HG03460 (cell line): Measurements from ENCODE around the gene RAPSN.

ENCODE experiments used
- ATAC-seq: cut with Tn5 transposase; IDR thresholded peaks from one replicate; pipeline ENCODE4 v1.9.1; 2021; ENCODE audit not compliant: unreplicated experiment

Gene RAPSN

GRCh38 chr11:47466701-47467250 lies 17.8 kb upstream of the RAPSN start:
- no peak for ATAC-seq

GRCh38 chr11:47466201-47466600 lies 17.3 kb upstream of the RAPSN start:
- ATAC-seq, result no peak

DNA sequence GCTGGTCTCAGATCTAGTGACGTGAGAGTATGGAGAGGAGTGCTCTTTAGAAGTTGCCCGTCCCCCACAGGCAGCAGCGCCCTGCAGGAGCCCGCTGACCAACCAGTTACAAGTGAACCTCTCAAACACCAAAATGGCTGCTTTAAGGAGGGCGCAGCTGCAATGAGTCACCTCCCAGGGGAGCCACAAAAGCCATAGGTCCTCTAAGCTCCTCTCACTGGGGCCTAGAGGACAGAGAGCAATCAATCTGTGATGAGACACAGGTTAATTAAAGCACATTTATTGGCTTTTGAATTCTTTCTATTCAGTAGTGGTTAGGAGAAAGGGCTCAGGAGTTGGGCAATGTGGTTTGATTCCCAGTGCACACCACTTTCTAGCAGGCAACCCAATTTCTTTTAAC lies 15.5 kb upstream of the RAPSN start:
- ATAC-seq, result no peak

DNA sequence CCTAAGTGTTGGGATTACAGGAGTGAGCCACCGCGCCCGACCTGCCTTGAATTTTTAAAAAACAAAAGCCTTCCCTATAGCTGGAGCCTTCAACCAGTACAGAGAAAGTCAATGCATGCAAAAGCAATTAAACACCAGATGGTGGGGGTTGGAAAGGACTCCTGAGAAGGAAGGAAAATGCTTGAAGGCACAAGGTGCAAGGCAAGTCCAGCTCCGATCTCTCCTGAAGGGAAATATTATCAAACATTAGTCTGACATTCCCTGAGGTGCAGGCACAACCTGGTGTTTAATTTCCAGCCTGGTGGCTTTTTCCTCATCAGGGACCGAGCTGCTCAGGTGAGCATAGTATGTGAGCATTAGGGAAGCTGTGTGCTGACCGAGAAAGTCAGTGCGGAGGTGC lies 12.9 kb upstream of the RAPSN start:
- no peak for ATAC-seq

DNA sequence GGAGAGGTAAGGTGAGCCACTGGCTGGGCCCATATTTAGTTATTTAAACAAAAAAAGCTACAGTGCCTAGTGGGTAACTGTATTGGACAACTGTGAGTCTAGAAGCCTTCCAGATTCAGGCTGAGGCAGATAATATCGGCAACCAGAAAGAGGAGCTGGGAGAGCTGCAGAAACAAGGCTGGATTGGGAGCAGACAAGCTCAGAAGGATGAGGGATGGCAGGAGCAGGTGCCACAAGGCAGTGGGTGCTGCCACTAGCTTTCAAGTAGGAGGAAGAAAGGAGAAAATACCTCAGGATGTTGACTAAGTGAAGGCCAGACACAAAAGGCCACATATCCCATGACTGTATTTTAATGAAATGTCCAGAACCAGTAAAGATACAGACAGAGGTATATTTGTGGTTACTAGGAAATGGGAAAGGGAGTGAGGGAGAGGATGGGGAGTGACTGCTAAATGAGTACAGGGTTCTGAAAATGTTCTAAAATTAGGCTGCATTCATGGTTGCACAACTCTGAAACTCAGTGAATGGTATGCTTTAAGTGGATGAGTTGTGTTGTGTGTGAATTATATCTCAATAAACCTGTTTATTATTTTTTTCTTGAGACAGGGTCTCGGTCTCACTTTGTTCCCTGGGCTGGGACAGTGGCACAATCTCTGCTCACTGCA lies 11.8 kb upstream of the RAPSN start:
- no peak for ATAC-seq

DNA sequence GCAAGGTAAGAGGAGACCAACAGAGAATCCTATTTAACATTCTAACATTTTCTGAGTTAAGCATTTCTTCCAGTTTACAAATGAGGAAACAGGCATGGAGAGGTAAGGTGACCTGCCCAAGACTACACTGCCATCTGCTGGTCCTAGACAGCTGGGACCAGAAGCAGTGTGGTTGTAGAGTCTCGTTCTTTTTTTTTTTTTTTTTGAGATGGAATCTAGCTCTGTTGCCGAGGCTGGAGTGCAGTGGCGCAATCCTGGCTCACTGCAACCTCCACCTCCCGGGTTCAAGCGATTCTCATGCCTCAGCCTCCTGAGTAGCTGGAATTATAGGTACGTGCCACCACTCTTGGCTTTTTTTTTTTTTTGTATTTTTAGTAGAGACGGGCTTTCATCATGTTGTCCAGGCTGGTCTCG lies 5.3 kb upstream of the RAPSN start:
- ATAC-seq, result peak; percentile 67

DNA sequence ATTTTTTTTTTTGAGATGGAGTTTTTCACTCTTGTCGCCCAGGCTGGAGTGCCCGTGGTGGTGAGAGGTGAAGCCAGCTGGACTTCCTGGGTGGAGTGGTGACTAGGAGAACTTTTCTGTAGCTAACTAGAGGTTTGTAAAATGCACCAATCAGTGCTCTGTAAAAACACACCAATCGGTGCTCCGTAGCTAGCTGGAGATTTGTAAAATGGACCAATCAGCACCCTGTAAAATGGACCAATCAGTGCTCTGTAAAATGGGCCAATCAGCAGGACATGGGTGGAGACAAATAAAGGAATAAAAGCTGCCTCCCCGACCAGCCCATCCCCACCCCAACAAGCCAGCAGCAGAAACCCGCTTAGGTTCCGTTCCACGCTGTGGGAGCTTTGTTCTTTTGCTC lies 4.4 kb upstream of the RAPSN start:
- no peak for ATAC-seq

DNA sequence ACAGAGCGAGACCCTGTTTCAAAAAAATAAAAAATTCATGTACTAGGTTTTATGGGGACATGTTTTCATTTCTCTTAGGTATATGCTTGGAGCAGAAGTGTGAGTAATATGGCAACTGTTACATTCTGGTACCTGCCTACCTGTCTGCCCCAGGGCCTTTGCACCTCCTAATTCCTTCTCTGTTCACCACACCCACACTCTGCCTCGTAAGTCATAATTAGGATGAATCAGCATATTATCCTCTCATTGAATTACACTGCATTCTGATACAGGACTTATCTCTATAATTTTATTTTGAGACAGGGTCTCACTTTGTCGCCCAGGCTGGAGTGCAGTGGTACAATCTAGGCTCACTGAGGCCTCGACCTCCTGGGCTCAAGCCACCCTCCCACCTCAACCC lies 3.1 kb upstream of the RAPSN start:
- ATAC-seq, result no peak

- ATAC-seq, result no peak
Observed at GRCh38 chr11:47451436-47451835, 2.5 kb upstream of the RAPSN start.

GRCh38 chr11:47449541-47449940 lies 605 bp upstream of the RAPSN start:
- no peak for ATAC-seq

DNA sequence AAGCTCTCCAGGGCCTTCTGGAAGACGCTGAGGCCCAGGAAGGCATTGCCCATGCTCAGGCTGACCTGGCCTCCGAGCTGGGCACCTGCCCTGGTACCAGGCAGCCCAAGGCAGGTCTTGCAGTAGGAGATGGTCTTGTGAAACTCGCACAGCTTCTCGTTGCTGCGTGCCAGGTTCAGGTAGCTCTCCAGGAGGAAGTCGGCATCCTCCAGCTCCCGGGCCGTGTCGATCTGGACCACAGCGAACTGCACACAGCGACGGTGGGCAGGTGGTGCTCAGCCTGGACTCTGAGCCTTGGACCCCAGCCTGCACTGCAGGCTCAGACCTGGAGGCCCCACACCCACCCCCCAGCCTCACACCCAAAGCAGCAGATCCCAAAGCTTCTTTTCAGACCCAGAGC lies 1.0 kb downstream of the RAPSN start:
- no peak for ATAC-seq

- no peak for ATAC-seq
Observed at GRCh38 chr11:47446833-47447232, 2.1 kb downstream of the RAPSN start.

- no peak for ATAC-seq
Observed at GRCh38 chr11:47445840-47446239, 3.1 kb downstream of the RAPSN start.

DNA sequence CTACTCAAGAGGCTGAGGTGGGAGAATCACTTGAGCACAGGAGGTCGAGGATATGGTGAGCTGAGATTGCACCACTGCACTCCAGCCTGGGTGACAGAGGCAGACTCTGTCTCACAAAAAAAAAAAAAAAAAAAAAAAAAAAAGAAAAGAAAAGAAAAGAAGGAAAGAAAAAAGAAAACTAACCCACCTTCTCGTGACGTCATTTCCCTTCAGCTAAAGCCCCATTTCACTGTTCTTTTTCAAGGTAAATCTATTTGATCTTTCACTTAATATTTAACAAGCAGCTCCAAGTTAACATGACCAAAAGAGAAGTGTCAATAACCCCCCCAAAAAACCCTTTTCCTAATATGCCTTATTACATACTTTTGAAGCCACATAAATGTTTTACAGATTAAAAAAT lies 5.1 kb downstream of the RAPSN start:
- no peak for ATAC-seq

DNA sequence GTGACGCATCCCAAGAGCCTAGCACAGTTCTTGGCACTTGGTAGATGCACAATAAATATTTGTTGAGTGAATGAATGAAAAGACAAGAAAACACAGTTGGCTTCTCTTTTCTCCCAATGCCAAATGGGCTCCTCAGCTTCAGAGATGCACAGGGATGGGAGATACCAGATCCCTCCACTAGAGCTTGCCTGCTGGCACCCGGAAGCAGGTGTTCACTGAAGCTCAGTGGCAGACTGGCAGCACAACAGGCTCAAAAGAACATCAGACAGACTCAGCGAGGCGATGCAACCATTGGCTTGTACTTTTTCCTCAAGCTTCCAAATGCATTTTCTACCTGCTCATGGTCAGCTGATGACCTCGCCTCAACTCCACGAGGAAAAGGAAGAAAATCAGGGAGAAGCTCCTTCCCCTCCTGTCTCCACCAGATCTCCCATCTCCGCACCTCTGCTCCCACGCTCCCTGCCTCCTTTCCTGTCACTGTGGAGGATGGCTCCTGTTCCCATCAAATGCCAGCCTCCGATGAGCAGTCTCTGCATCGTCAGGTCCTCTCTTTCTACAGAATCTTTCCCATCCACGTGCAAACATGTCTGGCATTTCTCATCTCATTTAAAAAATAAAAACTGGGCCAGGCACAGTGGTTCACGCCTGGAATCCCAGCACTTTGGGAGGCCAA lies 5.8 kb downstream of the RAPSN start:
- ATAC-seq, result no peak

DNA sequence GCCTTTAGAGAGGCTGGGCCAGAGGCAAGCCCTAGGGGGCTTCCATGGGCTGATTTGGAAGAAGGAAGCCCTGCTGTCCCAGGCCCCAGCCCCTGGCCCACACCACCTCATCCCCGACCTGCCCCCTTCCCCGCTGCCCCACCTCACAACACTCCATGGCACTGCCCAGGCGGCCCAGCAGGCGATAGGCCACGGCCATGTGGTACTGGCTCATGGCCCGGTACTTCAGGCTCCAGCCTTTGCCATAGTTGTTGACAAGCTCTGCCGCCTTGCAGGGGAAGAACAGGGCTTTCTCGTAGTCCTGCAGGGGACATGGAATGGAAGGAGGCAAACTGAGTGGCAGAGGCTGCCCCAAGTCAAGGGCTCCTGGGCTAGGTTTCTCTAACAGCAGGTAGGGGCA lies 6.4 kb downstream of the RAPSN start:
- ATAC-seq, result no peak

- ATAC-seq, result no peak
Observed at GRCh38 chr11:47441421-47441820, 7.5 kb downstream of the RAPSN start.

GRCh38 chr11:47440054-47440476 lies 8.9 kb downstream of the RAPSN start:
- ATAC-seq, result no peak

DNA sequence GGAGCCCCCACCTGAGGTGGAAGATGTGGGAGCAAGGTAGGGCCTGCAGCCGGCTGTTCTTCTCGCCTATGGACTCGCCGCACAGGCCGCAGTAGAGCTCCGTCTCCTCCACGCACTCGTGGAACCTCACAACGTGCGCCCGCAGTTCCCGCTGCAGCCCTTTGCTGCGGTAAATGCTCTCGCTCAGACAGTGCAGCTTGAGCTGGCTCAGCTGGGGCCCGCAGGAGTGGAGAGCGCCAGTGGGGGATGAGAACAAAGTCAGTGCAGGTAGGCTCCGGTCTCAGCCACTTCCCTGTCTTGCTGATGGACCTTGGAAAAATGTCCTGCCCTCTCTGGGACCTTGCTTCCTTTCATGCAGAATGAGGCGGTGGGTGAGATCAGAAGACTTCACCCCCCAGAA lies 10.2 kb downstream of the RAPSN start:
- no peak for ATAC-seq

DNA sequence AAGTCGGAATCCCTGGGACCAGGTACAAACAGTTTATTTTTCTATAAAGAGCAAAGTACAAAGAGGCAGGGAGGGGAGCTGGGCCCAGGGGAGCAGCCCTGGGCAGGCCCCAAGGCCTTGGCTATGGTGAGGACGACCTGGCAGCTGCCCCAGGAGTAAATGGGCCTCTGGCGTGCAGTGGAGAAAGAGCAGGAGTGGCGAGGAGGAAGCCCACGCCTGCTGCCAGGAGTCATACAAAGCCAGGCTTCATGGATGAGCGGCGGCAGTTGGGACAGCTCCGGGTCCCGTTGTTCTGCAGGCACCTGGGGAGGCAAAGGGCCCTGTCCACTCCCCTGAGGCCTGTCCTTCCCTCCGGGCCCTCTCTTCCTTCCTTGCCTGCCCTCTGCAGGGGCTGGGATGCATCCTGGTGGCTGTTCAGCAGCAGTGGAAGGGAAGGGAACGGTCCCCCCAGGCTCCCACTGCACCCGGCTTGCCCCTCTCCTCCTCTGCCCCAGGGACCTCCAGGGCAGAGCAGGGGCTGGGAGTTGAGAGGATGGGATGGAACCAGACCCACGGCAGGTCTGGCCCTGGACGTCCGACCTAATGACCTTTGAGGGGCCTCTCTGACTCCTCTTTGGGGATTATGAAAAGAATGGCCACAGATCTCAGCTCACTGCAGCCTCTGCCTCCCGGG lies 11.1 kb downstream of the RAPSN start:
- ATAC-seq, result no peak

GRCh38 chr11:47437218-47437745 lies 11.7 kb downstream of the RAPSN start:
- ATAC-seq, result no peak

- no peak for ATAC-seq
Observed at GRCh38 chr11:47436726-47437125, 12.2 kb downstream of the RAPSN start.
